Measurements from ENCODE around the gene NUDT21. TPM values are rescaled to one million over a fixed set of nuclear protein-coding genes. Genes with fewer than 3 reads are reported as not detected.
A peak's percentile ranks its signal among the peaks of the same experiment; 100 is the strongest.
"Not testable (repeated sequence)": the region's sequence is repeated elsewhere in the genome, so short reads cannot be mapped to it uniquely, and the experiment has no call there.

The NUDT21 gene
- total RNA-seq (2014; rRNA removed): 78.5 and 86.0 TPM in 2 replicates
- 62.9 TPM for polyA plus RNA-seq (2012)

GRCh38 chr16:56450986-56451752 lies at the start of gene NUDT21, which contains the start of gene OGFOD1:
Gene NUDT21 (minus strand): TSS chr16:56451332. CDS start chr16:56451202, 130 bp downstream.
Gene OGFOD1 (plus strand): TSS chr16:56451554. CDS start chr16:56451613, 59 bp downstream.
- peak; percentile 97 for DNase-seq (ENCODE audit: low read depth)

DNA sequence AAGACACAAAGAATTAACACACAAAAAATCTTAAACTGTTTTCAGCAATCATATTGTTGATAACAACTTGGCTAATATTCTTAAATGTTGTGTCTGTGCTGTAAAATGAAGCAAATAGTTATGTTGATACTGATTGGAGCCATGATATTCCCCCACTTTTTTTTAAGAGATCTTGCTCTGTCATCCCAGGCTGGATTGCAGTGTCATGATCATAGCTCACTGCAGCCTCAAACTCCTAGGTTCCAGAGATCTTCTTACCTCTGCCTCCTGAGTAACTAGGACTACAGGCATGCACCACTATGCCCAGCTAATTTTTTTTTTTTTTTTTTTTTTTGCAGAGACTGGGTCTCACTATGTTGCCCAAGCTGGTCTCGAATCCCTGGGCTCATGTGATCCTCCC lies 42.7 kb upstream of the NUDT21 start:
- no peak for DNase-seq (ENCODE audit: low read depth)

DNA sequence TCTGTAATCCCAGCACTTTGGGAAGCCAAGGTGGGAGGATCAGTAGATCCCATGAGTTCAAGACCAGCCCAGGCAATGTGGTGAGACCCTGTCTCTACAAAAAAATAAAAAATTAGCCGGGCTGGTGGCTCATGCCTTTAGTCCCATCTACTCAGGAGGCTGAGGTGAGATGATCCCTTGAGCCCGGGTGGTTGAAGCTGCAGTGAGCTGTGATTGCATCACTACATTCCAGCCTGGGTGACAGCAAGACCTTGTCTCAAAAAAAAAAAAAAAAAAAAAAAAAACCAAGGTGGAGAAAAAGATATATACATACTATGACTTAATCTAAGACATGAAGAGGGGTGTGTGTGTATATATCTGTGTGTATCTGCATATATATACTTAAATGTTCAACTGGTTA lies 42.0 kb upstream of the NUDT21 start:
- no peak for DNase-seq (ENCODE audit: low read depth)

GRCh38 chr16:56491657-56492261 lies 40.6 kb upstream of the NUDT21 start:
- no peak for DNase-seq (ENCODE audit: low read depth)

GRCh38 chr16:56488868-56489267 lies 37.7 kb upstream of the NUDT21 start:
- DNase-seq (ENCODE audit: low read depth): not testable (repeated sequence)

DNA sequence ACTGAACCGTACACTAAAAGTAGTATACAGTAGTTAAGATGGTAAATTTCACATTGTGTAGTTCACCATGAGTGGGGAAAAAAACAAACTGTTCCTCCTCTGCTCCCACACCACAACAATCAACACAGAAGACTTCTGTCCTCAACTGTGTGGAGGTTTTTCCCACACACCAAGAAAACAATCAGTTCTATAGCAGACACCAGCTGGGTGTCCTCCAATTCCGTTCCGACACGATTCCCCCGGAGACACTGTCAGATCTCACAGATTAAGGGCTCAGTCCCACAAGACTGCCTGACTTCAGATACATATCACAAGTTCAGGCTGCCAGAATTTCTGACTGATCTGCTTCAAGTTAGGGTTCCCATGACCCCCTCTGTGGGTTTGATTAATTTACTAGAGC lies 36.9 kb upstream of the NUDT21 start:
- no peak for DNase-seq (ENCODE audit: low read depth)

DNA sequence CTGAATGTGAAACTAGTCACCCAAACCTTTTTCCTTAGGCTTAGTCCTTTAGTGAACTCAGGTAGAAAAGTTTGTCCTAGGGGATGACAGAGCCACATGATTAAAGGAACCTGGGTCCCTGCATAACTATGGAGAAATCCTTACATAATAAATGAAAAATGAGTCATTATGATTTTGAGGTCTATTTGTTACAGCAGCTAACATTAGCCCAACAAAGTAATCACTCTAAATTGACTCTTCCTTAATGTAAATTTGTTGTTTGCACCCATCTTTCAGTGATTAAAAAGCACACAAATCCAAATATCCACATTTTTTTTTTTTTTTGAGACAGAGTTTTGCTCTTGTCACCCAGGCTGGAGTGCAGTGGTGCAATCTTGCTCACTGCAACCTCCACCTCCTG lies 32.3 kb upstream of the NUDT21 start:
- DNase-seq (ENCODE audit: low read depth): no peak

DNA sequence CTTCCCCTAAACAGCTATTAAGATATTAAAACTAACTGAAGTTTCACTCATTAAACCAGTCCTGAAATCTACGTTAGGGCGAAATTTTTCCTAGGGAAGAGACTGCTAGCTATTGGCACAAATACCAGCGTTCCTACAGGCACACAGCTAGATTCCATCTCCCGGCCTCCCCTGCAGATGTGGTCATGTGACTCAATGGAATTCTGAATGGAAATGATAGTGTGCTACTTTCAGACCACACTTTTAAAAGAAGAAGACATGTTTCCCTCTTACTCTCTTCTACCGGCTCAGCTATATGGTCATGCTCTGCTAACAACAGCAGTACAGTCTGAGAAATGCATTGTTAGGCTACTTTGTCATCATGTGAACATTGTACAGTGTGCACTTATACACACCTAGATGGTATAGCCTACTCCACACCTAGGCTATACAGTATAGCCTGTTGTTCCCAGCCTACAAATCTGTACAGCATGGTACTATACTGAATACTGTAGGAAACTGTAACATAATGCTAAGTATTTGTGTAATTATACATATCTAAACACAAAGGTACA lies 31.6 kb upstream of the NUDT21 start:
- no peak for DNase-seq (ENCODE audit: low read depth)

DNA sequence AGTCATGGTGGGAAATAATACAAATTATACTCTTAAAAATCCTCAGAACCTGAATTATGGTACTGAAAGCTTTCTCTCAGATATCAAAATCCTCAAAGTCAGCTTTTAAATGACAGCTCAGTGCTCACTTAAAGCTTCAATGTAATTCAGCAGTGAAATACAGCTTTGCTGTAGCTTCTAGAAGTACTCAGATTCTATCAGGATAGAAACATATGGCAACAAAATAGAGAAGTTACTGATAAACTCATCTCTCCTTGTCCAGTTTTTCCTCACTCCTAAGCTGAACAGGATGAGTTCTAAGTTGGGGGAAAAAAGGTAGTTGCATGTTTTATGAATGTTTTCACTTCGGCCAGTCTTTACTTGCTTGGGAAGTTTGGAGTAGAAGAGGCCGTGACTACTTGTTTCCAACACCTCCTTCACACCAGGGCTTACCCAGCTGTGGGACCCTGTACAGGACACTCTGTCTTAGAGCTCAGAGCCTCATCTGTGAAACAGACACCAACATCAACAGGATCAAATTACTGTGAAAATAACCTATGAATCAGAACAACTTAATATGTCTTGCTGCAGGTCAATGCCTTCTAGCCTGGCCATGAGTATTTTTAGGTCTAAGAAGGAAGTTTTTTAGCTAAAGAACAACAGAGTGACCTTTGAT lies 30.5 kb upstream of the NUDT21 start:
- peak; percentile 89 for DNase-seq (ENCODE audit: low read depth)

- no peak for DNase-seq (ENCODE audit: low read depth)
Observed at GRCh38 chr16:56480776-56481467, 29.8 kb upstream of the NUDT21 start.

DNA sequence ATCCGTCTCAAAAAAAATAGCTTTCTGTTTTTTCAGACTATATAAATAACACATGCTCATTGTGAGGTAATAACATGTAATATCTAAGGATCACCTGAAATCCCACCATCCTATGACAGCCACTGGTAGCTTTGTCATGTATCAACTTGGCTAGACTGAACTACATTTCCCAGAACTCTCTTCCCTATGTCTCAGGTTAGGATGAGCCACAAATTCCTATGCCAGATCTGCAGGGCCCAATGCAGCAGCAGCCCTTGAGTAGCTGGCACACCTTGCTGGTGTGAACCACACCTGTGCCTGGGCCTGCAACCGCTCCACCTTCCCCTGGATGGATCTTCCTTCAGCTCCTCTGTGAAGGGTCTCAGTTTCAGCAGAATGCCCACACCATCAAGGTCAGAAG lies 28.3 kb upstream of the NUDT21 start:
- DNase-seq (ENCODE audit: low read depth): no peak

GRCh38 chr16:56478281-56479049 lies 27.3 kb upstream of the NUDT21 start:
- DNase-seq (ENCODE audit: low read depth): peak; percentile 12

DNA sequence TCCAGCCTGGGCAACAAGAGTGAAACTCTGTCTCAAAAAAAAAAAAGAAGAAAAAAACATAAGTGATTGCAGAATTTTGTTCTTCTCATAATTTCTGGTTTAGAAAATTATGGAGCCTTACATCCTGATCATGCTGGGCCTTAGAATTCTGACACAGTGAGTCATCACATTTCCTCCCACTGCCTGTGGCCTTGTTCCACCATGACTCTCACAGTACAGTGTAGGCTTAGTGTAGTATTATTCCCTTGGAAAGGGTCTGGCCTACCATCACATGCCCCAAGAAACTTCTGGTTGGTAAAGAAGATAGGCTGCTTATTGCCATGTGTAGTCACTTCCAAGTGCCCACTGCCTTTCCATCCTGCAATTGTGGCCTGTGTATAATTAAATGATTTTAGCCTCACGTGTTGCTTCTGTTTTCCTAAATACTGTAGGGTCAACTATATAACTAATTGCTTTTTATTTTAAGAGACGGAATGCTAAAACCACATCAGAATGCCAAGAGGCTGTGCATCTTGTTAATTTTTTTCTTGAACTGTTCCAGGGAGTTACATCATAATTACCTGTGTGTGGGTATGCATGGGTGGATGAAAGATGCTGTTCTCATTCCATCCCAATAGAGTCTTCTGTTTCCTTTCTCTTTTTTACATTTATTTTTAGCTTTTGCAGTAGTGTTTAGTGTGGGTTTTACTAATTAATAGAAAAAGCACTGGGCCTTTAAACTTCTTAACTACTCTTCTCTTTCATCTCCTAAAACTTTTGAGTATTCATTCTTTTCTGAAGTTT lies 26.2 kb upstream of the NUDT21 start:
- DNase-seq (ENCODE audit: low read depth): peak; percentile 91

DNA sequence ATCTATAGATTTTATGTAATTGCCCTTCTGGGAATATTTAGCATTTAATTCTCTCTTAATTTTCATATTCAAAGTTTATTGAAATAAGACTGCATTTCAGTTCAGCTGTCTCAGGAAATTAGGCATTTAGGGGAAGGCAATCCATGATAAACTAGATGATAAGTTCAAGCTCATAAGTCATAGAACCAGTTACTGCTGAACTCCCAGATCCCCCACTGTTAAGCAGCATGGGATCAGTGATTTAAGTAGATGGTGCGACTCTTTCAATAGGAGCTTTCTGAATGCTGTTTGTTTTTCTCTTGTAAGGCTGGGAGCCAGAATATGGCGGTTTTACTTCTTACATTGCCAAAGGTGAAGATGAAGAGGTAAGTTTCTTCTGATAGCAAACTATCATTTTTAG lies 24.1 kb upstream of the NUDT21 start:
- no peak for DNase-seq (ENCODE audit: low read depth)

DNA sequence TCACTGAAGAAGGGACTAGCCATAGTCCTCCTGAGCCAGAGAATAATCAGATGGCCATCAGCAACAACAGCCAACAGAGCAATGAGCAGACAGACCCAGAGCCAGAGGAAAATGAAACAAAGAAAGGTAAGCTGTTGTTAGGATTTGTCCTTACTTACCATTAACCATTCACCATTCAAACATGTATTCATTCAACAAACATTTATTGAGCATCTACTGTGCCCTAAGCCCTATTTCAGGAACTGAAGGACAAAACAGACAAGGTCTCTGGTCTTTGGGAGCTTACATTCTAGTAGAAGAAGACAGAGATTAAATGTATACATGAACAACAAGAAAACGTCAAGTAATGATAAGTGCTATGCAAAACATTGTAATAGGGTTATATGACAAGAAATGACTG lies 19.5 kb upstream of the NUDT21 start:
- no peak for DNase-seq (ENCODE audit: low read depth)

- no peak for DNase-seq (ENCODE audit: low read depth)
Observed at GRCh38 chr16:56470232-56470631, 19.1 kb upstream of the NUDT21 start.

- no peak for DNase-seq (ENCODE audit: low read depth)
Observed at GRCh38 chr16:56469748-56470147, 18.6 kb upstream of the NUDT21 start.

DNA sequence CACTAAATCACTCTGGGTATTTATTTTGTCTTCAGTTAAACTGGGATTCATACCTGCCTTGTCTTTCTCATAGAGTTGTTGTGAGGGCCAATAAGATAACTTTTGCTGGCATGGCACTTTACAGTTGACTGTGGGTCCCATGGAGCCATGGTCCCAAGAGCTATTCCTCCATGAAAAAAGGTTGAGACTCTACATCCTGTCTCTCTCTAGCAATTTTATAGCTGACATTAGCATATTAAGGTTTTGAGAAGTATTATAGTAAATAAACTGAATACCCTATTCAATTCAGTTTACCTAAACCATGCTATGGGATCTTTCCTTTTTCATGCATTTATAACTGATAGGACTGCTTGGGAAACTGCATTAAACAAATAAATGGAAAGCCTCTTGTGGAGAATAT lies 17.7 kb upstream of the NUDT21 start:
- no peak for DNase-seq (ENCODE audit: low read depth)

DNA sequence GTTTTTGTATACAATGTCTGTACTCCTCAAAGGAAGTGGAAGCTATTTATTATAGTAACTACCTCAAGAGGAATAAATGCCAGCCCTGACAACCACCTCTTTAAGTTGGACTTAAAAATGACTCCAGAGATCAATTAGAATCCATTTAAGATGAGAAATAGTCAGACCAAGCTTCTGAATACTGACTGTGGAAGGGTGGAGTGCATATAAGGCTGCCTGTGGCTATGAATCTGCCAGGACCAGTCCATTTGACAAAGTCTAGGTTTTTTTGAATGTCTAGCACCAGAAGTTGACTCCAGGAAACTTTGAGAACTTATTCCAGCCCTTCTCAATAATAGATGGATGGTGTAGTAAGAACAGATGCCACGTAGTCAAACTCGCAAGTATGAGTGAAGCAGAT lies 15.2 kb upstream of the NUDT21 start:
- no peak for DNase-seq (ENCODE audit: low read depth)

DNA sequence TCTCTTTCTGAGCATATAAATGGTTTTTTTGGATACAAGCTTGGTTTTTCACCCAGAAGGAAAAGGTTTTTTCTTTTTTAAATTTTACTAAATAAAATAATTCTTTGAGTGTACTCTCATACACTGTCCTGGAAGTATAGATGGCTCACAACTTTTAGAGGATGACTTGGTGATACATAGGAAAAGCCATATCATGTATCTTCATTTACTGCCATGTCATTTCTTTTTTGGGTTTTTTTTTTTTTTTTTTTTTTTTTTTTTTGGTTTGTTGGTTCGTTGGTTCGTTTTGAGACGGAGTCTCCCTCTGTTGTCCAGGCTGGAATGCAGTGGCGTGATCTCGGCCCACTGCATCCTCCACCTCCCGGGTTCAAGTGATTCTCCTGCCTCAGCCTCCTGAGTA lies 12.0 kb upstream of the NUDT21 start:
- DNase-seq (ENCODE audit: low read depth): no peak
